MM.1S (cell line): ENCODE measurements around the gene RFPL4AL1.

Experiments used
- EZH2 ChIP-seq: fragments of 300-600 bp; sonication (generic); optimal IDR thresholded peaks from 2 replicates; pipeline ENCODE3; 2017; ENCODE audit warnings: low read depth, mild to moderate bottlenecking, antibody characterized with exemption, low read length, mixed read lengths
- EZH2phosphoT487 ChIP-seq: fragments of 300-600 bp; sonication (generic); IDR thresholded peaks from 2 replicates; pipeline ENCODE4 v1.6.1; 2018; ENCODE audit warnings: antibody characterized with exemption, low read length
- TF ChIP-seq, protein P1 (sequence below): fragments of 300-600 bp; sonication (generic); IDR thresholded peaks from 2 replicates; pipeline ENCODE4 v1.5.1; 2016; ENCODE audit warnings: antibody characterized with exemption, low read length, mixed read lengths

DNA sequence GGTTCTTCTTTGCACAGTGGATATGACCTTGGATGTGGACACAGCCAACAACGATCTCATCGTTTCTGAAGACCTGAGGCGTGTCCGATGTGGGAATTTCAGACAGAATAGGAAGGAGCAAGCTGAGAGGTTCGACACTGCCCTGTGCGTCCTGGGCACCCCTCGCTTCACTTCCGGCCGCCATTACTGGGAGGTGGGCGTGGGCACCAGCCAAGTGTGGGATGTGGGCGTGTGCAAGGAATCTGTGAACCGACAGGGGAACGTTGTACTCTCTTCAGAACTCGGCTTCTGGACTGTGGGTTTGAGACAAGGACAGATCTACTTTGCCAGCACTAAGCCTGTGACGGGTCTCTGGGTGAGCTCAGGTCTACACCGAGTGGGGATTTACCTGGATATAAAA, 9.4 kb downstream of the RFPL4AL1 start:
- TF ChIP-seq, protein P1, sequence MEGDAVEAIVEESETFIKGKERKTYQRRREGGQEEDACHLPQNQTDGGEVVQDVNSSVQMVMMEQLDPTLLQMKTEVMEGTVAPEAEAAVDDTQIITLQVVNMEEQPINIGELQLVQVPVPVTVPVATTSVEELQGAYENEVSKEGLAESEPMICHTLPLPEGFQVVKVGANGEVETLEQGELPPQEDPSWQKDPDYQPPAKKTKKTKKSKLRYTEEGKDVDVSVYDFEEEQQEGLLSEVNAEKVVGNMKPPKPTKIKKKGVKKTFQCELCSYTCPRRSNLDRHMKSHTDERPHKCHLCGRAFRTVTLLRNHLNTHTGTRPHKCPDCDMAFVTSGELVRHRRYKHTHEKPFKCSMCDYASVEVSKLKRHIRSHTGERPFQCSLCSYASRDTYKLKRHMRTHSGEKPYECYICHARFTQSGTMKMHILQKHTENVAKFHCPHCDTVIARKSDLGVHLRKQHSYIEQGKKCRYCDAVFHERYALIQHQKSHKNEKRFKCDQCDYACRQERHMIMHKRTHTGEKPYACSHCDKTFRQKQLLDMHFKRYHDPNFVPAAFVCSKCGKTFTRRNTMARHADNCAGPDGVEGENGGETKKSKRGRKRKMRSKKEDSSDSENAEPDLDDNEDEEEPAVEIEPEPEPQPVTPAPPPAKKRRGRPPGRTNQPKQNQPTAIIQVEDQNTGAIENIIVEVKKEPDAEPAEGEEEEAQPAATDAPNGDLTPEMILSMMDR = no peak
- TF ChIP-seq EZH2phosphoT487 (no peak), EZH2 (no peak)
